ENCODE measurements around the gene OPCML.

DNA sequence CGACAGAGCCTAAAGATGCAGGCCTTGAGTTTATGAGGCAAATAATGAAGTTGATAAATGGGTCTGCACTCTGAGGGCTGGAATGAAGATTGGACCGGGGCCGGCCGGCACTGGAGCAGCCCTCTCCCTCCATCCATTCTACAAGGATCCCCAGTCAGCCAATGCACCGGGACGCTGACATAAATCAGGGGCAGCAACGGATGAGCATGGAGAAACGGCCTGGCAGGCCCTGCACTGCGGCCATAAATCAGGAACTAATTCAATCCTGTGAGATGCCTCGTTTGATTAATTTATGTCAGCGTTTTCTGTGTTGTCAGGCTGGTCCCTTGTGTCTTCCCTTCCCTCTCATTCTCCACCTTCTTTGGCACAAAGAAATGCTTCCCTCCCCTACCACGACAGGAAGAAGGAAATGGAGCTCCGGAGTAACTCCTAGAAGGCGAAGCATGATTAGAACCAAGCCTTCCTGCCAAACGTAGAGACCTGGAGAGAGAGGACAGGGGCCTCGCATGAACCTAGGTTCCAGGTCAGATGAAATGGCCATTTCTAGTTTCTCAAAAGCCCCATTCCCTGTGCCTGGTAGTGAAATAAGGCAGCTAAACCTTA is 358.4 kb downstream of the OPCML start:
- TF ChIP-seq CTCF (IDR thresholded peaks at IDR 0.05; ENCODE audit: low read length) = no peak
- TF ChIP-seq EZH2 (IDR thresholded peaks at IDR 0.05; ENCODE audit: borderline replicate concordance, low read length) = no peak

Measured in OCI-LY1 (cell line).